Esophagus squamous epithelium (tissue), 5 donors: Measurements from ENCODE around the gene FHIT. TPM values are rescaled to one million over a fixed set of nuclear protein-coding genes. Genes with fewer than 3 reads are reported as not detected.

ENCODE experiments used
- DNase-seq: peaks from one replicate; lab custom pipeline; 2025; lab: John Stamatoyannopoulos, UW
- H3K27ac ChIP-seq, 4 donors: fragments of 200-600 bp; sonication (generic); one replicate each; pipeline ENCODE4 v1.5.1; 2016 to 2019; ENCODE audit warnings: mild to moderate bottlenecking in 1 of 4
- H3K27me3 ChIP-seq, 4 donors: fragments of 200-600 bp; sonication (generic); 1 replicate in 3 of 4; 2 replicates in 1 of 4; pipeline versions ENCODE4 v1.5.1 to v1.6.0; 2017 to 2021; ENCODE audit warnings: antibody characterized with exemption in 1 of 4
- H3K36me3 ChIP-seq, 3 donors: fragments of 200-600 bp; sonication (generic); one replicate each; pipeline ENCODE4 v1.5.1; 2016 to 2019
- H3K4me1 ChIP-seq, 3 donors: fragments of 200-600 bp; sonication (generic); one replicate each; pipeline ENCODE4 v1.5.1; 2017 to 2019
- H3K4me3 ChIP-seq, 4 donors: fragments of 200-600 bp; sonication (generic); 1 replicate in 3 of 4; 2 replicates in 1 of 4; pipeline ENCODE4 v1.5.1; 2016 to 2019; ENCODE audit warnings: mild to moderate bottlenecking in 2 of 4, moderate library complexity in 1 of 4
- H3K9me3 ChIP-seq, 3 donors: fragments of 200-600 bp; sonication (generic); one replicate each; pipeline ENCODE4 v1.5.1; 2016 to 2019
- POLR2A ChIP-seq, 4 donors: fragments of 450-650 bp; IDR thresholded peaks; one replicate each; pipeline ENCODE4 v1.6.1; 2017; ENCODE audit warnings: antibody characterized with exemption in 4 of 4, mild to moderate bottlenecking in 4 of 4, moderate library complexity in 3 of 4
- WGBS, 2 donors: methylation state at CpG; one replicate each; pipeline ENCODE4 v1.1.5; 2018; 5-methylcytosine and 5-hydroxymethylcytosine counted together
- intact Hi-C: fragments of 100-400 bp; cut with DNase I; formaldehyde crosslinking; loops from one replicate; pipeline ENCODE4 v1.15.0; 2022
- total RNA-seq, 4 donors: library from RNA; depleted of rRNA; stranded (reverse); fragments of >200 nt; gene quantifications; one replicate each; pipeline ENCODE4 v1.1.0, GENCODE V29; 2016
- TF ChIP-seq, protein P1 (sequence below), 6 experiments: fragments of 450-650 bp in 4 of 6; fragments of 200-600 bp in 2 of 6; sonication (generic) in 2 of 6; IDR thresholded peaks; one replicate each; pipeline ENCODE4 v1.5.1; 2016 to 2019; ENCODE audit warnings: antibody characterized with exemption in 6 of 6, mild to moderate bottlenecking in 4 of 6, moderate library complexity in 4 of 6
- donor health status: DM: yes; HTN: yes; CAD: no.

FHIT gene
- total RNA-seq, 4 donors from 2014 or later, result 0.64 to 5.7 (median 3.1) TPM

DNA sequence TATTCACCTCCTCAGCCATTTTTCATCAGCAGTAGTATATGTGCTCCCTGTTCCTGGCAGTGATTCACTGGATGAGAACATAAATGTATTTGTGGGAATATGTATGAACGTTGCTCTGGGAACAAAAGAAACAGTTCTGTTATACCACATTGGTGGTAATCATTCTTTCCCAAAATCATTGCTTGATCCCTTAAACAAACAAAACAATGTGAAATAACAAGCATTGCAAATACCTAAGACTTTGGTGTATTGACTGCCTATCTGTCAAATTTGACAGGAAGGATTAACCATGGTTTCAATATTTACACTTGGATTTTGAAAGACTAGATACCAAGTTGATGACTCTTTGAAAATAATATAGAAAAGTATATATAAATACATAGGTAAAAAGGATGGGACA is 284.1 kb downstream of the FHIT start:
- Histone ChIP-seq H3K27me3 (no peaks in the 10 kb centered on the region), H3K9me3 (peaks cover 0 to 13% (median 0%) of the 10 kb centered on the region in 3 donors), H3K36me3 (no peaks in the 10 kb centered on the region), H3K27ac (no peak overlapping the region), H3K4me1 (peaks cover 0 to 6% (median 0%) of the 10 kb centered on the region in 3 donors), H3K4me3 (no peak overlapping the region)
- TF ChIP-seq, protein P1, sequence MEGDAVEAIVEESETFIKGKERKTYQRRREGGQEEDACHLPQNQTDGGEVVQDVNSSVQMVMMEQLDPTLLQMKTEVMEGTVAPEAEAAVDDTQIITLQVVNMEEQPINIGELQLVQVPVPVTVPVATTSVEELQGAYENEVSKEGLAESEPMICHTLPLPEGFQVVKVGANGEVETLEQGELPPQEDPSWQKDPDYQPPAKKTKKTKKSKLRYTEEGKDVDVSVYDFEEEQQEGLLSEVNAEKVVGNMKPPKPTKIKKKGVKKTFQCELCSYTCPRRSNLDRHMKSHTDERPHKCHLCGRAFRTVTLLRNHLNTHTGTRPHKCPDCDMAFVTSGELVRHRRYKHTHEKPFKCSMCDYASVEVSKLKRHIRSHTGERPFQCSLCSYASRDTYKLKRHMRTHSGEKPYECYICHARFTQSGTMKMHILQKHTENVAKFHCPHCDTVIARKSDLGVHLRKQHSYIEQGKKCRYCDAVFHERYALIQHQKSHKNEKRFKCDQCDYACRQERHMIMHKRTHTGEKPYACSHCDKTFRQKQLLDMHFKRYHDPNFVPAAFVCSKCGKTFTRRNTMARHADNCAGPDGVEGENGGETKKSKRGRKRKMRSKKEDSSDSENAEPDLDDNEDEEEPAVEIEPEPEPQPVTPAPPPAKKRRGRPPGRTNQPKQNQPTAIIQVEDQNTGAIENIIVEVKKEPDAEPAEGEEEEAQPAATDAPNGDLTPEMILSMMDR (IDR thresholded peaks at IDR 0.05), result no peak
- no peak for TF ChIP-seq POLR2A (IDR thresholded peaks at IDR 0.05)
- DNase-seq, result no peak
- intact Hi-C loops, result no loop called here
- 19 to 21% methylated on average over 1 of the region's 1 CpG for WGBS, 2 donors

DNA sequence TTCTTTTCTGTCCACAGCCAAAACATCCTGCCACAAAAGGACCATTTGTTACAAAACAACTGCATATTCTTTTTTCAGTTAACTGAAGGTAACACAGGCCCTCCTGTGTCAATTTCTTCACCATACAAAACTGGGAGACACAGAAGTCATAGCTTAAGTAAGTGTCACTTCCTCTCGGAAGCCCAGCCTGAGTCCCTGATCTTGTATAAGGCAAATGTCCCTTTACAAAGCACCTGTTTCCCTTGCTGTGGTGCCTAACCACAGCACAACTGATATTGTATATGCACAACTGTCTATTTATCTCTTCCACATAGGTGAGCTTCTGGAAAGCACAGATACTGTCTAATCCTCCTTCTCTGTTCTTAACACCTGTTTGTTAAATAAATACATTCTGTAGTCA is 293.7 kb downstream of the FHIT start:
- Histone ChIP-seq H3K36me3 (no peaks in the 10 kb centered on the region), H3K27ac (no peak overlapping the region), H3K4me1 (no peaks in the 10 kb centered on the region), H3K27me3 (no peaks in the 10 kb centered on the region), H3K4me3 (no peak overlapping the region), H3K9me3 (peaks cover 0 to 12% (median 3%) of the 10 kb centered on the region in 3 donors)
- DNase-seq, result no peak
- no peak for TF ChIP-seq POLR2A (IDR thresholded peaks at IDR 0.05)
- TF ChIP-seq, protein P1 (IDR thresholded peaks at IDR 0.05), result no peak
- intact Hi-C loops, result no loop called here
- WGBS, 2 donors, result 53 to 76% methylated on average over 1 of the region's 1 CpG

DNA sequence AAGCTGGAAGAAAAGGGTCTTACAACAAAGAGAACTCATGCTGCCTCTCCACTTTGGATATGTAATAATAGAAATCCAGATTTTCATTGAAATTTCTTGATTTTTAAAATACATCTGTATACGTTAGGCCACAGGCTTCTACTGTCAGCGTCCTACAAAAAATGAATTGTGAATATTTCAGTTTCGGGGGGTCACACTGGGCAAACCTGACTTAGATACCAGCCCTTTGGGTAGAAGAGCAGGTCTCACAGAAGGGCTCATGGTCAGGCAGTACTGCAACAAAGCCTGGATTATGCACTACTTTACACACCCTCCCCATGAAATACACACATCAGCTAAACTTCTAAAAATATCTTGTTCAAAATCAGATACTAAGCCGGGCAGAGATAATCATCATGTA is 294.5 kb downstream of the FHIT start:
- no peaks in the 10 kb centered on the region for H3K4me1 ChIP-seq
- no peak for DNase-seq
- H3K4me3 ChIP-seq, result no peak overlapping the region
- H3K27ac ChIP-seq, result no peak overlapping the region
- intact Hi-C loops, result no loop called here
- WGBS, 2 donors, result 85 to 91% methylated on average over 4 of the region's 4 CpGs
- H3K9me3 ChIP-seq, result peaks cover 0 to 5% (median 3%) of the 10 kb centered on the region in 3 donors
- H3K36me3 ChIP-seq, result no peaks in the 10 kb centered on the region
- TF ChIP-seq, protein P1 (IDR thresholded peaks at IDR 0.05), result no peak
- TF ChIP-seq POLR2A (IDR thresholded peaks at IDR 0.05), result no peak
- no peaks in the 10 kb centered on the region for H3K27me3 ChIP-seq

DNA sequence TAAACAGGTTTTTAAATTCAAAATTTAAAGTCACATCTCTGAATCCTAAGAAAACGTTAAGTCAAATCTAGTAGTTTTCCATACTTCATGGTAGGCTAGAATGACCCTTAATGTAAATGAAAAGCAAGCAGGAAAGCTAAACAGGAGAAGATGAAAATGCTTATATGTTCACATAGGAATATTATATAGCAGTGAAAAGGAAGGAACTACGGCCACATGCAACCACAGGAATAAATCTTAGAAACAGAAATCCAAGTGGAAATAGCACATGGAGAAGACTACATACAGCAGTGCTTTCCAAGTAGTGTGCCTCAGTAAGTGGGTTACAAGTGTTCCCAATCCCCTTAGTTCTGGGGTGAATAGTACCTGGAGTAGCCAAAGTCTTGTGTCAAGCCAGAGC is 296.2 kb downstream of the FHIT start:
- intact Hi-C loops, result no loop called here
- Histone ChIP-seq H3K9me3 (no peaks in the 10 kb centered on the region), H3K27me3 (no peaks in the 10 kb centered on the region), H3K36me3 (no peaks in the 10 kb centered on the region), H3K4me1 (no peaks in the 10 kb centered on the region), H3K4me3 (no peak overlapping the region), H3K27ac (no peak overlapping the region)
- TF ChIP-seq, protein P1 (IDR thresholded peaks at IDR 0.05), result no peak
- no peak for TF ChIP-seq POLR2A (IDR thresholded peaks at IDR 0.05)
- DNase-seq, result no peak
- WGBS, 2 donors, result 84 to 90% methylated on average over 2 of the region's 2 CpGs

DNA sequence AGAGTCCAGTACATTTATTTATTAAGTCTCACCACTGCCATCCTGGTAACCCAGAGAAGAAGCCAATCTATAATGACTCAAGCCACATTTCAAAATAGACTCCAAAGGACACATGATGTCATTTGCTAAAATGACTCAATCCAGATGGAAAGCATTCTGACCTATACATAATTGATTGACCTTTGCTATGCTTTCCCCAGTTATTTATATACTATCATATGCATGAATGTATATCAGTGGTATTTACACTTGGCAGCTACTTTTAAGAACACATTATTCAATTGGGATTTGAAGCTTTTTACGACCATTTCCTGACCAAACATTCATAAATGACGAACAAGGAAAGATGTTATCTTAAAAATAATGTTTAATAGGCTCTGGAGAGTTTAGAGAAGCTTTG is 297.2 kb downstream of the FHIT start:
- intact Hi-C loops, result no loop called here
- no peak for DNase-seq

More for the DNA sequence above, 297.2 kb downstream of the FHIT start:
- Histone ChIP-seq H3K4me3 (no peak overlapping the region), H3K4me1 (no peaks in the 10 kb centered on the region), H3K27ac (no peak overlapping the region), H3K9me3 (no peaks in the 10 kb centered on the region), H3K36me3 (no peaks in the 10 kb centered on the region), H3K27me3 (no peaks in the 10 kb centered on the region)
- WGBS, 2 donors, result 49 to 58% methylated on average over 2 of the region's 2 CpGs
- TF ChIP-seq POLR2A (IDR thresholded peaks at IDR 0.05), result no peak
- TF ChIP-seq, protein P1 (IDR thresholded peaks at IDR 0.05), result no peak
